ENCODE measurements around the gene MASP1.
"Not testable (repeated sequence)": the region's sequence is repeated elsewhere in the genome, so short reads cannot be mapped to it uniquely, and the experiment has no call there.

The MASP1 gene

GRCh38 chr3:187207624-187208023 is 83.9 kb downstream of the MASP1 start:
- ChIA-PET POLR2A (no interaction called here), CTCF (interaction anchor here (1.0 to 1.4 kb wide), 3 partner anchors 11 to 359 kb away, joined by 3 to 7 read pairs (median 3); no protein-coding TSS in a partner anchor)
- TF ChIP-seq, protein P1, sequence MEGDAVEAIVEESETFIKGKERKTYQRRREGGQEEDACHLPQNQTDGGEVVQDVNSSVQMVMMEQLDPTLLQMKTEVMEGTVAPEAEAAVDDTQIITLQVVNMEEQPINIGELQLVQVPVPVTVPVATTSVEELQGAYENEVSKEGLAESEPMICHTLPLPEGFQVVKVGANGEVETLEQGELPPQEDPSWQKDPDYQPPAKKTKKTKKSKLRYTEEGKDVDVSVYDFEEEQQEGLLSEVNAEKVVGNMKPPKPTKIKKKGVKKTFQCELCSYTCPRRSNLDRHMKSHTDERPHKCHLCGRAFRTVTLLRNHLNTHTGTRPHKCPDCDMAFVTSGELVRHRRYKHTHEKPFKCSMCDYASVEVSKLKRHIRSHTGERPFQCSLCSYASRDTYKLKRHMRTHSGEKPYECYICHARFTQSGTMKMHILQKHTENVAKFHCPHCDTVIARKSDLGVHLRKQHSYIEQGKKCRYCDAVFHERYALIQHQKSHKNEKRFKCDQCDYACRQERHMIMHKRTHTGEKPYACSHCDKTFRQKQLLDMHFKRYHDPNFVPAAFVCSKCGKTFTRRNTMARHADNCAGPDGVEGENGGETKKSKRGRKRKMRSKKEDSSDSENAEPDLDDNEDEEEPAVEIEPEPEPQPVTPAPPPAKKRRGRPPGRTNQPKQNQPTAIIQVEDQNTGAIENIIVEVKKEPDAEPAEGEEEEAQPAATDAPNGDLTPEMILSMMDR (IDR thresholded peaks at IDR 0.05; ENCODE audit: insufficient read depth, low read length, missing control alignments): no peak
- no peak overlapping the region for H3K4me3 ChIP-seq (ENCODE audit: low read depth, low read length)
- DNase-seq (ENCODE audit: low read depth, low spot score): no peak

- ChIA-PET POLR2A (no interaction called here), CTCF (no interaction called here)
- no peak for DNase-seq (ENCODE audit: low read depth, low spot score)
- no peak overlapping the region for H3K4me3 ChIP-seq (ENCODE audit: low read depth, low read length)
- TF ChIP-seq, protein P1 (IDR thresholded peaks at IDR 0.05; ENCODE audit: insufficient read depth, low read length, missing control alignments): no peak
Observed at GRCh38 chr3:187207062-187207461, 84.5 kb downstream of the MASP1 start.

- TF ChIP-seq, protein P1 (IDR thresholded peaks at IDR 0.05; ENCODE audit: insufficient read depth, low read length, missing control alignments): no peak
- DNase-seq (ENCODE audit: low read depth, low spot score): no peak
- no peak overlapping the region for H3K4me3 ChIP-seq (ENCODE audit: low read depth, low read length)
- ChIA-PET CTCF (interaction anchor here (1.0 kb wide), 1 partner anchor 41 kb away, joined by 4 read pairs; no protein-coding TSS in a partner anchor), POLR2A (no interaction called here)
Observed at GRCh38 chr3:187205683-187206082, 85.9 kb downstream of the MASP1 start.

DNA sequence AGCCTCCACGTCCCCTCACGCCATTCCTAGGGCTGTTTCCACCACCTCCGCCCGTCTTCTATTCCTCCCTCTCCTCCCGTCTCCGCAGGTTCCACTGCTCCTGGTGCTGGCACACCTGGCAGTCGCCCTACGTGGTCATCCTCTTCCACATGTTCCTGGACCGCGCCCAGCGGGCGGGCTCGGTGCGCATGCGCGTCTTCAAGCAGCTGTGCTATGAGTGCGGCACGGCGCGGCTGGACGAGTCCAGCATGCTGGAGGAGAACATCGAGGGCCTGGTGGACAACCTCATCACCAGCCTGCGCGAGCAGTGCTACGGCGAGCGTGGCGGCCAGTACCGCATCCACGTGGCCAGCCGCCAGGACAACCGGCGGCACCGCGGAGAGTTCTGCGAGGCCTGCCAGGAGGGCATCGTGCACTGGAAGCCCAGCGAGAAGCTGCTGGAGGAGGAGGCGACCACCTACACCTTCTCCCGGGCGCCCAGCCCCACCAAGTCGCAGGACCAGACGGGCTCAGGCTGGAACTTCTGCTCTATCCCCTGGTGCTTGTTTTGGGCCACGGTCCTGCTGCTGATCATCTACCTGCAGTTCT is 92.0 kb downstream of the MASP1 start:
- CTCF ChIA-PET: interaction anchor here (0.9 to 1.7 kb wide), 5 partner anchors 8 to 479 kb away, joined by 3 to 7 read pairs (median 4); no protein-coding TSS in a partner anchor
- H3K4me3 ChIP-seq (ENCODE audit: low read depth, low read length); POLR2A ChIA-PET; DNase-seq (ENCODE audit: low read depth, low spot score): not testable (repeated sequence)

DNA sequence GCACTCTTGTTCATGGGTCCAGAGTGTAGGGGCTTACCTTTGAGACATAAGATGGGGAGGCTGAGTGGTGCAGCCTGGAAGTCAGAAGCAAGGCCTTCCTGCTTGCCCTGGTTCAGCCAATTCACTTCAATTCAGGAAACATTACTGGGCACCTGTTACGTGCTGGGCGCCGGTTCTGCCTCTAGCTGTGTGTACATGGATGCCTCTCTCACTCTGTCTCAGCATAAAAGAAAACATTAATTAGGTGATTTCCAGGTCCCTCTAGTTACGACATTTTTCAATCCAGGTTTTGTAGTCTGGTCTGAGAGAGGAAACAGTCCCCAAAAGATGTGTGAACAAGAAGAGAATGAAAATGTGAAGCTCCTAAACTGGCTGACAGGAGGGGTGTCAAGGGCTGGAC is 93.0 kb downstream of the MASP1 start:
- no peak overlapping the region for H3K4me3 ChIP-seq (ENCODE audit: low read depth, low read length)
- DNase-seq (ENCODE audit: low read depth, low spot score): no peak
- POLR2A ChIA-PET: no interaction called here
- CTCF ChIA-PET: interaction anchor here (1.1 kb wide), 1 partner anchor 482 kb away, joined by 5 read pairs; no protein-coding TSS in a partner anchor
- TF ChIP-seq, protein P1 (IDR thresholded peaks at IDR 0.05; ENCODE audit: insufficient read depth, low read length, missing control alignments): no peak

DNA sequence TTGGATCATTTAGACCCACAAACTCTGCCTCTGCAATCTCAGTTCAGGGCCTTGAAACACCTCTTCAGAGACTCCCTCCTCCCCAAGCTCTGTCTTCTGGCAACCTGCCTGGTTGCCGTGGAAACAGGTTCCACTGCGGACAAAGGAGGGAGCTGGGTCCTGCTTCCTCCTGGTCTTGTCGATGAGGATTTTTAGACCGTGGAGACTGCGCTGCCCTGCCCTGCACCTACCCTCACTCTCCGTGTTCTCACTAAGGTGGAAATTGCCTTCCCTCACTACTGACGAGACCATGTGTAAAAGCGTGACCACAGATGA is 94.2 kb downstream of the MASP1 start, which contains the start of gene RTP1:
Gene RTP1, plus strand, starts transcription at position 152 of the 315 bp plus-strand sequence. Its CDS starts 30 bp downstream, at position 182.
- TF ChIP-seq, protein P1 (IDR thresholded peaks at IDR 0.05; ENCODE audit: insufficient read depth, low read length, missing control alignments): no peak
- DNase-seq (ENCODE audit: low read depth, low spot score): no peak
- no peak within 1 kb of the TSS for H3K4me3 ChIP-seq (ENCODE audit: low read depth, low read length)
- POLR2A ChIA-PET: no interaction called here
- CTCF ChIA-PET: interaction anchor here (0.9 to 1.2 kb wide), 2 partner anchors 32 to 58 kb away, joined by 3 to 4 read pairs; partner anchors contain the start of gene RPL39L
